Measurements from ENCODE around the gene SLC38A3.

- TF ChIP-seq CTCF (IDR thresholded peaks at IDR 0.05) (no peak), POLR2A (IDR thresholded peaks at IDR 0.05) (no peak)
Measured at GRCh38 chr3:50158530-50159146, 46.4 kb upstream of the SLC38A3 start.

Measured in Peyer's patch (tissue), 4 donors.